H1 (cell line): ENCODE data around the gene SCAMP2. TPM values are rescaled to one million over a fixed set of nuclear protein-coding genes. Genes with fewer than 3 reads are reported as not detected.

ENCODE experiments used
- ASH2L ChIP-seq: fragments of 200-600, 300-600 bp; sonication (generic); IDR thresholded peaks from one replicate; pipeline ENCODE4 v1.7.1; 2017; ENCODE audit warnings: low read length
- ATF3 ChIP-seq: IDR thresholded peaks from 2 replicates; pipeline ENCODE4 v1.6.1; 2011; ENCODE audit warnings: low read depth, mild to moderate bottlenecking, low read length; ENCODE audit not compliant: insufficient read depth
- CTCF ChIP-seq, 3 experiments: IDR thresholded peaks; 1 replicate in 2 of 3; 2 replicates in 1 of 3; pipeline versions ENCODE4 v1.5.1 to v1.6.1; 2011; ENCODE audit warnings: low read length in 3 of 3, mild to moderate bottlenecking in 3 of 3, inconsistent platforms in 2 of 3, low read depth in 1 of 3, moderate library complexity in 1 of 3; ENCODE audit not compliant: insufficient read depth in 1 of 3; ENCODE audit errors: control extremely low read depth in 1 of 3
- E2F6 ChIP-seq: IDR thresholded peaks from 2 replicates; pipeline ENCODE4 v1.6.1; 2012; ENCODE audit warnings: inconsistent platforms
- JUN ChIP-seq: IDR thresholded peaks from 2 replicates; pipeline ENCODE4 v1.6.1; 2011; ENCODE audit warnings: low read depth, mild to moderate bottlenecking, improper control_type of control experiment, low read length
- KDM1A ChIP-seq: fragments of 200-600, 300-600 bp; sonication (generic); IDR thresholded peaks from 2 replicates; pipeline ENCODE4 v1.7.1; 2016; ENCODE audit warnings: mild to moderate bottlenecking, low read length, borderline replicate concordance
- KDM5A ChIP-seq: fragments of 200-600 bp; IDR thresholded peaks from 2 replicates; pipeline ENCODE4 v1.7.1; 2012; ENCODE audit warnings: mild to moderate bottlenecking, low read length, inconsistent platforms, mixed read lengths
- MAX ChIP-seq: IDR thresholded peaks from 2 replicates; pipeline ENCODE4 v1.6.1; 2012; ENCODE audit warnings: inconsistent platforms
- PHF8 ChIP-seq: fragments of 200-600 bp; sonication (generic); conservative IDR thresholded peaks from 2 replicates; pipeline ENCODE4 v1.7.1; 2012; ENCODE audit warnings: low read depth, mild to moderate bottlenecking, inconsistent platforms, low read length, moderate library complexity
- POU5F1 ChIP-seq: IDR thresholded peaks from 2 replicates; pipeline ENCODE4 v1.6.1; 2011; ENCODE audit warnings: low read depth, mild to moderate bottlenecking, low read length, moderate library complexity
- RFX5 ChIP-seq: IDR thresholded peaks from 2 replicates; pipeline ENCODE4 v1.6.1; 2011; ENCODE audit warnings: low read depth, low read length, improper control_type of control experiment, borderline replicate concordance
- RNF2 ChIP-seq: fragments of 200-900, 300-1000 bp; sonication (generic); IDR thresholded peaks from 2 replicates; pipeline ENCODE4 v1.7.1; 2016; ENCODE audit warnings: borderline replicate concordance, low read depth, mild to moderate bottlenecking, antibody characterized with exemption, low read length; ENCODE audit not compliant: poor library complexity, severe bottlenecking; ENCODE audit errors: missing control alignments
- SP4 ChIP-seq: IDR thresholded peaks from 2 replicates; pipeline ENCODE4 v1.6.1; 2012; ENCODE audit warnings: low read length, inconsistent platforms
- SUZ12 ChIP-seq: fragments of 200-600 bp; sonication (generic); IDR thresholded peaks from 2 replicates; pipeline ENCODE4 v1.6.1; 2012; ENCODE audit warnings: mild to moderate bottlenecking, inconsistent platforms, low read length, moderate library complexity, mixed read lengths
- TBP ChIP-seq: IDR thresholded peaks from 2 replicates; pipeline ENCODE4 v1.6.1; 2011; ENCODE audit warnings: low read depth, low read length, improper control_type of control experiment
- TCF12 ChIP-seq: IDR thresholded peaks from 2 replicates; pipeline ENCODE4 v1.6.1; 2011; ENCODE audit warnings: low read depth, mild to moderate bottlenecking, low read length
- USF2 ChIP-seq: IDR thresholded peaks from 2 replicates; pipeline ENCODE4 v1.6.1; 2011; ENCODE audit warnings: low read length, improper control_type of control experiment
- polyA plus RNA-seq, 7 experiments: library from polyadenylated mRNA; depleted of rRNA in 3 of 7; stranded (reverse) in 5 of 7; unstranded in 2 of 7; fragments of >200 nt in 5 of 7; fragments of 200-250 nt in 2 of 7; gene quantifications; 1 replicate in 5 of 7; 2 replicates in 1 of 7; 4 replicates in 1 of 7; pipeline versions ENCODE4 v1.2.1 to v1.2.3, GENCODE V29; 2011 to 2013; ENCODE audit warnings: missing spikeins in 2 of 7, mixed read lengths in 2 of 7
- total RNA-seq: library from RNA; stranded (reverse); fragmentation: NEBNext Ultra II Directional; extraction: Animal tissue kit (Norgen Biotek cat#: 25700); gene quantifications from 2 replicates; pipeline ENCODE4 v1.2.1, GENCODE V29; 2021

SCAMP2 gene
- total and polyA plus RNA-seq, 2 of the 8 experiments (the other 6 are each of a cell fraction or from before 2014, with no cell fraction given): 41.7 to 131 TPM

GRCh38 chr15:74842581-74843444 lies 30.4 kb downstream of the SCAMP2 start, which contains the start of gene ULK3 (continued):
- TF ChIP-seq USF2: peak; percentile 73
- peak; percentile 60; the same call in 1 of the 2 replicates for TF ChIP-seq ATF3
- no peak for TF ChIP-seq SUZ12
- no peak for TF ChIP-seq RFX5
- TF ChIP-seq MAX: peak; percentile 90
- no peak for TF ChIP-seq KDM1A
- TF ChIP-seq POU5F1: no peak
- TF ChIP-seq SP4: peak; percentile 64; the same call in 1 of the 2 replicates
- TF ChIP-seq RNF2: no peak
- peak; percentile 64; the same call in 1 of the 2 replicates for TF ChIP-seq E2F6
- peak; percentile 96 for TF ChIP-seq PHF8
- peak; percentile 74; the same call in 1 of the 2 replicates for TF ChIP-seq TBP
- 0 out of 2 replicates have a peak, but pooled peaks have one; percentile 70 for TF ChIP-seq TCF12
- peak; percentile 57 for TF ChIP-seq ASH2L
- TF ChIP-seq JUN: no peak
- TF ChIP-seq KDM5A: no peak
- TF ChIP-seq CTCF (IDR thresholded peaks at IDR 0.05; ENCODE audit: control extremely low read depth in 1 of 3, insufficient read depth in 1 of 3, low read depth in 1 of 3, low read length in 3 of 3): peak; percentile 60 to 68 (median 62)
